ENCODE data around the gene ZNF792.

GRCh38 chr19:35000338-35000646 lies 36.3 kb upstream of the ZNF792 start:
- TF ChIP-seq CTCF (IDR thresholded peaks at IDR 0.05; ENCODE audit: borderline replicate concordance, extremely low read depth, low read length, poor library complexity, severe bottlenecking), result no peak
- no peak for TF ChIP-seq EZH2 (IDR thresholded peaks at IDR 0.05; ENCODE audit: borderline replicate concordance, low read depth, low read length, severe bottlenecking)
